Fibroblast of pulmonary artery (primary cell): ENCODE results near the gene ABHD12.

Experiments
- DNase-seq: peaks from one replicate; pipeline ENCODE4 v3.0.0-alpha.2; 2010; ENCODE audit warnings: low read depth
- H3K4me3 ChIP-seq: replicated peaks from 2 replicates; pipeline ENCODE4 v1.5.1; 2011; ENCODE audit warnings: low read depth, mild to moderate bottlenecking, control low read depth, low read length, moderate library complexity
- CTCF ChIP-seq: IDR thresholded peaks from 2 replicates; pipeline ENCODE4 v1.5.1; 2011; ENCODE audit warnings: mild to moderate bottlenecking, control low read depth, low read length, inconsistent platforms; ENCODE audit errors: missing control alignments

ABHD12 gene

GRCh38 chr20:25355866-25356265, 34.8 kb downstream of the ABHD12 start:
- no peak for TF ChIP-seq CTCF
- no peak for DNase-seq
- H3K4me3 ChIP-seq, result no peak overlapping the region

DNA sequence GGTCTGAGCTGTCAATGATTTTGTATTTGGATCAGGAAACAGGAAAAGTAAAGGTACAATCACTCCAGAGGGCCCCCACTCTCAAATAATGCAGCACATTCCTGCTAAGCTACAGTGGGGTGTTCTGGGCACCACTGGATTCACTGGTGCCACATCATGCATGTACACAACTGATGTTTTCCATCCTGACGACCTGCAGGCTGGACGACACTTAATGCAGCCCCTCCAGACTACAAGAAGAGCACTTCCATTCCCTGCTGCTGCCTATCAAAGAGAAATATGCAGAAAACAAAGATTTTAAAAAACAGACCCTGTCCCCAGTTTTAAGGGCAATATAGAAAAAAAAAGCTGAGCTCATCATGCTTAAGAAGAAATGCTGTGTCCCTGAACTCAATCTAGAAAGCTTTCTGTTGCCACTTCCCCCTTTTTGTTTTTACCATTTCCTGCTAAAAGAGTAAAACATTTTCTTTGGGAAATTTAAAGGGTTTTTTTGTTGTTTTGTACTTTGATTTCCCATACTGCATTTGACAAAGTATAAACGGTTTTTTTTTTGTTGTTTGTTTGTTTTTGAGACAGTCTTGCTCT, 35.5 kb downstream of the ABHD12 start:
- no peak for DNase-seq
- H3K4me3 ChIP-seq, result no peak overlapping the region
- TF ChIP-seq CTCF, result no peak

GRCh38 chr20:25353747-25354705, 36.6 kb downstream of the ABHD12 start:
- H3K4me3 ChIP-seq, result no peak overlapping the region
- no peak for DNase-seq
- no peak for TF ChIP-seq CTCF

GRCh38 chr20:25353353-25353746, 37.3 kb downstream of the ABHD12 start:
- no peak for DNase-seq
- H3K4me3 ChIP-seq, result no peak overlapping the region
- no peak for TF ChIP-seq CTCF

DNA sequence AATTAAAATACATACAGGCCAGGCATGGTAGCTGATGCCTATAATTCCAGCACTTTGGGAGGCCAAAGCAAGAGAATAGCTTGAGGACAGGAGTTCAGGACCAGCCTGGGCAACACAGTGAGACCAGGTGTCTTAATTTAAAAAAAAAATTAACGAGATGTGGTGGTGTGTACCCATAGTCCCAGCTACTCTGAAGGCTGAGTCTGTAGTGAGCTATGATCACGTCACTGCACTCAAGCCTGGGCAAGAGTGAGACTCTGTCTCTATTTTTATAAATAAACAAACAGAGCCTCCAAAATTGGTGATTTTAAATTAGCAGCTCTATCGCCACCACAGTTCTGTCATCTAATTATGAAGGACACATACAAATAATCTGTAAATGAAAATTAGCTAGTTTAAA, 37.9 kb downstream of the ABHD12 start:
- no peak for TF ChIP-seq CTCF
- H3K4me3 ChIP-seq, result no peak overlapping the region
- no peak for DNase-seq

- no peak for TF ChIP-seq CTCF
- no peak for DNase-seq
- no peak overlapping the region for H3K4me3 ChIP-seq
Observed at GRCh38 chr20:25351024-25351360, 39.6 kb downstream of the ABHD12 start.

DNA sequence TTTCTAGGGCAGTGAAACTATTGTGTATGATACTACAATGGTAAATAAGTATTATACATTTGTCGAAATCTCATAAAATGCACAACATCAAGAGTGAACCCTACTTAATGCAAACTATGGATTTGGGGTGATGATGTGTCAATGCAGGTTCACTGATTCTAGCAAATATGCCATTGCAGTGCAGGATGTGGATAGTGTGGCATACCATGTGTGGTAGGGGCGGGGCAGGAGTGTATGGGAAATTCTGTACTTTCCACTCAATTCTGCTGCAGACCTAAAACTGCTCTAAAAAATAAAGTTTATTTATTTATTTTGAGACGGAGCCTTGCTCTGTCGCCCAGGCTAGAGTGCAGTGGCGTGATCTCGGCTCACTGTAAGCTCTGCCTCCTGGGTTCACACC, 44.3 kb downstream of the ABHD12 start:
- DNase-seq, result no peak
- no peak for TF ChIP-seq CTCF
- no peak overlapping the region for H3K4me3 ChIP-seq
